ENCODE measurements around the gene TTC7B. TPM values are rescaled to one million over a fixed set of nuclear protein-coding genes. Genes with fewer than 3 reads are reported as not detected.
A peak's percentile ranks its signal among the peaks of the same experiment; 100 is the strongest.

The TTC7B gene
- total RNA-seq, 1 experiment from 2014 or later = 15.2 TPM

GRCh38 chr14:90741682-90741946, 74.6 kb downstream of the TTC7B start:
- DNase-seq (ENCODE audit: low spot score) = no peak

GRCh38 chr14:90740946-90741681, 75.1 kb downstream of the TTC7B start:
- DNase-seq (ENCODE audit: low spot score) = no peak

GRCh38 chr14:90740081-90740480, 76.1 kb downstream of the TTC7B start:
- DNase-seq (ENCODE audit: low spot score) = no peak

- no peak for DNase-seq (ENCODE audit: low spot score)
These were observed 76.7 kb downstream of the TTC7B start for GRCh38 chr14:90739318-90740068.

- no peak for DNase-seq (ENCODE audit: low spot score)
These were observed 83.0 kb downstream of the TTC7B start for GRCh38 chr14:90733139-90733808.

- no peak for DNase-seq (ENCODE audit: low spot score)
These were observed 83.5 kb downstream of the TTC7B start for GRCh38 chr14:90732718-90733117.

GRCh38 chr14:90732139-90732538, 84.1 kb downstream of the TTC7B start:
- DNase-seq (ENCODE audit: low spot score) = no peak

GRCh38 chr14:90731487-90731886, 84.7 kb downstream of the TTC7B start:
- no peak for DNase-seq (ENCODE audit: low spot score)

- no peak for DNase-seq (ENCODE audit: low spot score)
These were observed 85.9 kb downstream of the TTC7B start for GRCh38 chr14:90730206-90730766.

GRCh38 chr14:90728951-90729350, 87.3 kb downstream of the TTC7B start:
- DNase-seq (ENCODE audit: low spot score) = no peak

GRCh38 chr14:90727082-90727481, 89.1 kb downstream of the TTC7B start:
- no peak for DNase-seq (ENCODE audit: low spot score)

GRCh38 chr14:90726656-90727055, 89.6 kb downstream of the TTC7B start:
- peak; percentile 22 for DNase-seq (ENCODE audit: low spot score)

- DNase-seq (ENCODE audit: low spot score) = no peak
These were observed 91.4 kb downstream of the TTC7B start for GRCh38 chr14:90724866-90725265.

- no peak for DNase-seq (ENCODE audit: low spot score)
These were observed 93.6 kb downstream of the TTC7B start for GRCh38 chr14:90722590-90722989.

GRCh38 chr14:90721619-90722305, 94.5 kb downstream of the TTC7B start:
- DNase-seq (ENCODE audit: low spot score) = no peak

GRCh38 chr14:90720832-90721231, 95.4 kb downstream of the TTC7B start:
- no peak for DNase-seq (ENCODE audit: low spot score)

GRCh38 chr14:90720336-90720735, 95.9 kb downstream of the TTC7B start:
- DNase-seq (ENCODE audit: low spot score) = no peak

- DNase-seq (ENCODE audit: low spot score) = no peak
These were observed 98.3 kb downstream of the TTC7B start for GRCh38 chr14:90717916-90718315.

GRCh38 chr14:90715993-90716392, 100.2 kb downstream of the TTC7B start:
- no peak for DNase-seq (ENCODE audit: low spot score)

- no peak for DNase-seq (ENCODE audit: low spot score)
These were observed 100.7 kb downstream of the TTC7B start for GRCh38 chr14:90715495-90715894.

- DNase-seq (ENCODE audit: low spot score) = no peak
These were observed 101.4 kb downstream of the TTC7B start for GRCh38 chr14:90714811-90715210.

GRCh38 chr14:90704738-90705392, 111.4 kb downstream of the TTC7B start:
- DNase-seq (ENCODE audit: low spot score) = no peak
